K562 (cell line): ENCODE measurements around the gene MICAL2. TPM values are rescaled to one million over a fixed set of nuclear protein-coding genes. Genes with fewer than 3 reads are reported as not detected.

Experiments used
- BCOR ChIP-seq: fragments of 450-650 bp; IDR thresholded peaks from 2 replicates; pipeline ENCODE4 v1.6.1; 2016
- CBFA2T2 ChIP-seq: fragments of 450-650 bp; conservative IDR thresholded peaks from 2 replicates; pipeline ENCODE4 v1.6.1; 2017; ENCODE audit warnings: mild to moderate bottlenecking
- CBX5 ChIP-seq: IDR thresholded peaks from 2 replicates; pipeline ENCODE4 v1.6.1; 2014; ENCODE audit warnings: low read depth, borderline replicate concordance
- CCNT2 ChIP-seq: IDR thresholded peaks from 2 replicates; pipeline ENCODE4 v1.6.1; 2011; ENCODE audit warnings: borderline replicate concordance, low read depth, mild to moderate bottlenecking, moderate library complexity, mixed read lengths, low read length; ENCODE audit not compliant: insufficient read length; ENCODE audit errors: extremely low read depth
- CTBP1 ChIP-seq: fragments of 450-650 bp; IDR thresholded peaks from 2 replicates; pipeline ENCODE4 v1.6.1; 2016; ENCODE audit warnings: borderline replicate concordance
- DLX4 ChIP-seq: fragments of 250-450 bp; sonication (Bioruptor Pico); IDR thresholded peaks from 2 replicates; pipeline ENCODE4 v1.6.1; 2021; ENCODE audit warnings: mild to moderate bottlenecking
- DPF2 ChIP-seq: fragments of 450-650 bp; IDR thresholded peaks from 2 replicates; pipeline ENCODE4 v1.6.1; 2016
- EGR1 ChIP-seq: fragments of 450-650 bp; conservative IDR thresholded peaks from 2 replicates; pipeline ENCODE4 v1.6.1; 2017; ENCODE audit warnings: mild to moderate bottlenecking
- EHMT2 ChIP-seq: fragments of 450-650 bp; IDR thresholded peaks from 2 replicates; pipeline ENCODE4 v1.6.1; 2018; ENCODE audit warnings: antibody characterized with exemption
- HBP1 ChIP-seq: fragments of 450-650 bp; formaldehyde crosslinking; IDR thresholded peaks from 2 replicates; pipeline ENCODE4 v1.4.0; 2022; ENCODE audit warnings: missing genetic modification characterization
- HDAC1 ChIP-seq, 2 experiments: fragments of 450-650 bp; IDR thresholded peaks; 2 replicates each; pipeline ENCODE4 v1.6.1; 2016 to 2017; ENCODE audit warnings: inconsistent platforms in 1 of 2, mild to moderate bottlenecking in 1 of 2, moderate library complexity in 1 of 2
- MECOM ChIP-seq: fragments of 250-450 bp; sonication (Bioruptor Pico); IDR thresholded peaks from 2 replicates; pipeline ENCODE4 v1.8.0; 2022; ENCODE audit warnings: inconsistent platforms
- NFE2 ChIP-seq: IDR thresholded peaks from 2 replicates; pipeline ENCODE4 v1.6.1; 2014; ENCODE audit warnings: antibody characterized with exemption, low read depth
- TFAP4 ChIP-seq: sonication (generic); formaldehyde crosslinking; IDR thresholded peaks from 2 replicates; pipeline ENCODE4 v1.8.0; 2022; ENCODE audit warnings: missing genetic modification reagents, mild to moderate bottlenecking, moderate library complexity, borderline replicate concordance
- ZBTB2 ChIP-seq: fragments of 450-650 bp; IDR thresholded peaks from 2 replicates; pipeline ENCODE4 v1.6.1; 2016; ENCODE audit warnings: antibody characterized with exemption
- ZBTB7A ChIP-seq: IDR thresholded peaks from 2 replicates; pipeline ENCODE4 v1.6.1; 2011; ENCODE audit warnings: low read depth, mild to moderate bottlenecking, low read length, moderate library complexity, borderline replicate concordance; ENCODE audit not compliant: control insufficient read depth
- ZBTB9 ChIP-seq: fragments of 450-650 bp; formaldehyde crosslinking; IDR thresholded peaks from 2 replicates; pipeline ENCODE4 v1.4.0; 2020; ENCODE audit warnings: mild to moderate bottlenecking, moderate library complexity
- ZC3H11A ChIP-seq: IDR thresholded peaks from 2 replicates; pipeline ENCODE4 v1.6.1; 2012; ENCODE audit warnings: low read depth, low read length, improper control_type of control experiment
- ZKSCAN3 ChIP-seq: fragments of 250-450 bp; sonication (Bioruptor Pico); IDR thresholded peaks from 2 replicates; pipeline ENCODE4 v1.4.0; 2020
- ZKSCAN8 ChIP-seq: fragments of 200-800 bp; sonication (Bioruptor generic); IDR thresholded peaks from 2 replicates; pipeline ENCODE4 v1.6.1; 2016; ENCODE audit warnings: missing genetic modification characterization, missing compliant biosample characterization
- ZNF143 ChIP-seq: sonication (generic); formaldehyde crosslinking; IDR thresholded peaks from 2 replicates; pipeline ENCODE4 v1.9.0; 2022; ENCODE audit warnings: mild to moderate bottlenecking, missing genetic modification reagents
- ZNF764 ChIP-seq: fragments of 250-450 bp; sonication (Bioruptor Pico); IDR thresholded peaks from 2 replicates; pipeline ENCODE4 v1.4.0; 2020; ENCODE audit warnings: low read depth, mild to moderate bottlenecking, moderate library complexity
- polyA plus RNA-seq, 8 experiments: library from polyadenylated mRNA; depleted of rRNA in 4 of 8; stranded (reverse) in 5 of 8; unstranded in 3 of 8; fragments of >200 nt; fragmentation: Nextera tagmentation in 2 of 8; fragmentation: Illumina TruSeq in 1 of 8; extraction: Ambion mirVana in 2 of 8; extraction: Trizol in 1 of 8; gene quantifications; 2 replicates each; pipeline versions ENCODE4 v1.2.1 to v1.2.3, GENCODE V29; 2011 to 2014; ENCODE audit warnings: inconsistent platforms in 1 of 8, missing spikeins in 1 of 8
- total RNA-seq, 7 experiments: library from RNA; depleted of rRNA in 6 of 7; stranded (reverse); fragments of >200 nt in 6 of 7; fragmentation: Illumina TruSeq in 2 of 7; extraction: Trizol in 2 of 7; gene quantifications; 2 replicates each; pipeline versions ENCODE4 v1.2.1 to v1.2.3, GENCODE V29; 2011 to 2021; ENCODE audit warnings: low replicate concordance in 1 of 7

Gene MICAL2
- total and polyA plus RNA-seq, 9 of the 15 experiments (the other 6 are each of a cell fraction or from before 2014, with no cell fraction given) = 4.7 to 64.2 (median 33.6) TPM

GRCh38 chr11:12263141-12263693, 152.8 kb downstream of the MICAL2 start (continued):
- TF ChIP-seq DLX4 (CRISPR knock-in tag) = no peak
- peak; percentile 14; the same call in 1 of the 2 replicates for TF ChIP-seq BCOR
- peak; percentile 75 for TF ChIP-seq NFE2
- peak; percentile 92 for TF ChIP-seq DPF2
- TF ChIP-seq CBX5 = 0 out of 2 replicates have a peak, but pooled peaks have one; percentile 29
- peak; percentile 39 for TF ChIP-seq CCNT2
- TF ChIP-seq ZNF764 (CRISPR knock-in tag) = no peak
- TF ChIP-seq TFAP4 (CRISPR knock-in tag) = peak; percentile 34; the same call in 1 of the 2 replicates
- TF ChIP-seq ZC3H11A = no peak
- no peak for TF ChIP-seq ZNF143 (CRISPR knock-in tag)
- TF ChIP-seq EHMT2 = peak; percentile 60
- peak; percentile 96 for TF ChIP-seq ZBTB7A
- TF ChIP-seq ZBTB9 (CRISPR knock-in tag) = 0 out of 2 replicates have a peak, but pooled peaks have one; percentile 14
- TF ChIP-seq ZBTB2 = peak; percentile 62; the same call in 1 of the 2 replicates
- peak; percentile 75 for TF ChIP-seq CBFA2T2
- no peak for TF ChIP-seq ZKSCAN3
- no peak for TF ChIP-seq HBP1 (CRISPR knock-in tag)
- TF ChIP-seq ZKSCAN8 (CRISPR knock-in tag) = 0 out of 2 replicates have a peak, but pooled peaks have one; percentile 23
- no peak; the same call in 1 of the 2 replicates for TF ChIP-seq MECOM (CRISPR knock-in tag)
- TF ChIP-seq HDAC1 (IDR thresholded peaks at IDR 0.05) = peak in 1 of 2 experiments; percentile 70; a peak in 1 of 4 replicates
- TF ChIP-seq EGR1 = 0 out of 2 replicates have a peak, but pooled peaks have one; percentile 11
- 0 out of 2 replicates have a peak, but pooled peaks have one; percentile 20 for TF ChIP-seq CTBP1
